Measurements from ENCODE around the gene ANKRD55.
"Not testable (repeated sequence)": the region's sequence is repeated elsewhere in the genome, so short reads cannot be mapped to it uniquely, and the experiment has no call there.

The ANKRD55 gene

GRCh38 chr5:56233230-56233629, at the start of gene ANKRD55:
ANKRD55 (minus strand) TSS chr5:56233330; CDS start chr5:56232913, 417 bp downstream.
- no peak for DNase-seq

GRCh38 chr5:56282216-56282615, 49.1 kb upstream of the ANKRD55 start:
- no peak for DNase-seq

- DNase-seq = no peak
Observed at GRCh38 chr5:56281489-56282165, 48.5 kb upstream of the ANKRD55 start.

- no peak for DNase-seq
Observed at GRCh38 chr5:56279979-56280378, 46.8 kb upstream of the ANKRD55 start.

- no peak for DNase-seq
Observed at GRCh38 chr5:56279291-56279690, 46.2 kb upstream of the ANKRD55 start.

- no peak for DNase-seq
Observed at GRCh38 chr5:56278335-56278753, 45.2 kb upstream of the ANKRD55 start.

GRCh38 chr5:56277573-56277972, 44.4 kb upstream of the ANKRD55 start:
- no peak for DNase-seq

- no peak for DNase-seq
Observed at GRCh38 chr5:56273376-56273955, 40.3 kb upstream of the ANKRD55 start.

- DNase-seq = no peak
Observed at GRCh38 chr5:56272765-56273164, 39.6 kb upstream of the ANKRD55 start.

GRCh38 chr5:56270568-56271392, 37.6 kb upstream of the ANKRD55 start:
- peak; percentile 74 for DNase-seq

GRCh38 chr5:56270058-56270457, 36.9 kb upstream of the ANKRD55 start:
- DNase-seq = no peak

- peak; percentile 27 for DNase-seq
Observed at GRCh38 chr5:56269216-56269927, 36.2 kb upstream of the ANKRD55 start.

- not testable (repeated sequence) for DNase-seq
Observed at GRCh38 chr5:56268707-56269106, 35.6 kb upstream of the ANKRD55 start.

GRCh38 chr5:56267856-56268255, 34.7 kb upstream of the ANKRD55 start:
- no peak for DNase-seq

GRCh38 chr5:56264417-56265025, 31.4 kb upstream of the ANKRD55 start:
- no peak for DNase-seq

- DNase-seq = no peak
Observed at GRCh38 chr5:56262279-56262678, 29.1 kb upstream of the ANKRD55 start.

GRCh38 chr5:56259002-56259511, 25.9 kb upstream of the ANKRD55 start:
- DNase-seq = no peak

- not testable (repeated sequence) for DNase-seq
Observed at GRCh38 chr5:56257763-56258529, 24.8 kb upstream of the ANKRD55 start.

GRCh38 chr5:56257010-56257409, 23.9 kb upstream of the ANKRD55 start:
- no peak for DNase-seq

- DNase-seq = no peak
Observed at GRCh38 chr5:56255502-56255901, 22.4 kb upstream of the ANKRD55 start.

GRCh38 chr5:56253924-56254323, 20.8 kb upstream of the ANKRD55 start:
- DNase-seq = no peak

GRCh38 chr5:56253126-56253525, 20.0 kb upstream of the ANKRD55 start:
- DNase-seq = no peak
